Fibroblast of lung (primary cell): Measurements from ENCODE around the gene TAS2R19. TPM values are rescaled to one million over a fixed set of nuclear protein-coding genes. Genes with fewer than 3 reads are reported as not detected.
"Not testable (repeated sequence)": the region's sequence is repeated elsewhere in the genome, so short reads cannot be mapped to it uniquely, and the experiment has no call there.

ENCODE experiments used
- DNase-seq, 2 donors: peaks; one replicate each; pipeline versions ENCODE4 v3.0.0 to v3.0.0-alpha.2; 2010; ENCODE audit warnings: low read depth in 2 of 2
- H2AFZ ChIP-seq: 2 replicates; pipeline ENCODE4 v1.5.1; 2012; ENCODE audit warnings: low read length, control low read depth, inconsistent platforms
- H3K27ac ChIP-seq: 2 replicates; pipeline ENCODE4 v1.5.1; 2011; ENCODE audit warnings: low read length, control low read depth; ENCODE audit not compliant: insufficient read depth
- H3K27me3 ChIP-seq: 2 replicates; pipeline ENCODE4 v1.5.1; 2011; ENCODE audit warnings: mild to moderate bottlenecking, low read length; ENCODE audit not compliant: control insufficient read depth, insufficient read depth
- H3K36me3 ChIP-seq: 2 replicates; pipeline ENCODE4 v1.5.1; 2011; ENCODE audit warnings: low read length; ENCODE audit not compliant: control insufficient read depth, insufficient read depth
- H3K4me1 ChIP-seq: 2 replicates; pipeline ENCODE4 v1.5.1; 2011; ENCODE audit warnings: low read length; ENCODE audit not compliant: control insufficient read depth, insufficient read depth; ENCODE audit errors: extremely low read depth
- H3K4me2 ChIP-seq: 2 replicates; pipeline ENCODE4 v1.5.1; 2011; ENCODE audit warnings: low read length, control low read depth; ENCODE audit not compliant: insufficient read depth; ENCODE audit errors: extremely low read depth
- H3K4me3 ChIP-seq, 4 experiments: fragments of 200-600 bp in 1 of 4; sonication (generic) in 1 of 4; replicated peaks in 1 of 4; 2 replicates each; pipeline ENCODE4 v1.5.1; 2011 to 2016; ENCODE audit warnings: low read length in 4 of 4, low read depth in 3 of 4, mild to moderate bottlenecking in 3 of 4, control low read depth in 2 of 4, inconsistent platforms in 1 of 4, mixed read lengths in 1 of 4; ENCODE audit not compliant: insufficient read depth in 1 of 4; ENCODE audit errors: control extremely low read depth in 1 of 4
- H3K79me2 ChIP-seq: 2 replicates; pipeline ENCODE4 v1.5.1; 2012; ENCODE audit warnings: mild to moderate bottlenecking, low read length, inconsistent platforms; ENCODE audit not compliant: control insufficient read depth, insufficient read depth
- H3K9ac ChIP-seq: 2 replicates; pipeline ENCODE4 v1.5.1; 2011; ENCODE audit warnings: mild to moderate bottlenecking, low read length, control low read depth; ENCODE audit not compliant: insufficient read depth
- H3K9me3 ChIP-seq: 2 replicates; pipeline ENCODE4 v1.5.1; 2012; ENCODE audit warnings: low read depth, low read length; ENCODE audit not compliant: control insufficient read depth, insufficient read depth
- H4K20me1 ChIP-seq: 2 replicates; pipeline ENCODE4 v1.5.1; 2011; ENCODE audit warnings: low read length; ENCODE audit not compliant: control insufficient read depth, insufficient read depth; ENCODE audit errors: extremely low read depth
- EZH2 ChIP-seq: IDR thresholded peaks from 2 replicates; pipeline ENCODE4 v1.5.1; 2012; ENCODE audit warnings: low read length, control low read depth, mild to moderate bottlenecking; ENCODE audit errors: missing control alignments
- polyA plus RNA-seq, 2 donors: library from polyadenylated mRNA; depleted of rRNA in 1 of 2; stranded (reverse) in 1 of 2; unstranded in 1 of 2; fragments of >200 nt; gene quantifications; 2 replicates each; pipeline ENCODE4 v1.2.1, GENCODE V29; 2011 to 2012; ENCODE audit warnings: missing spikeins in 1 of 2
- total RNA-seq: library from RNA; depleted of rRNA; stranded (reverse); fragments of >200 nt; gene quantifications from 2 replicates; pipeline ENCODE4 v1.2.1, GENCODE V29; 2014
- TF ChIP-seq, protein P1 (sequence below), 2 donors: IDR thresholded peaks in 1 of 2; conservative IDR thresholded peaks in 1 of 2; 1 replicate in 1 of 2; 2 replicates in 1 of 2; pipeline ENCODE4 v1.5.1; 2011 to 2012; ENCODE audit warnings: low read length in 2 of 2, control low read depth in 1 of 2, inconsistent platforms in 1 of 2, low read depth in 1 of 2, mild to moderate bottlenecking in 1 of 2

The TAS2R19 gene
- total and polyA plus RNA-seq, 2 donors (not counting 1 experiment from before 2014, with no cell fraction given), result 0.49 to 5.3 TPM

- H3K4me1 ChIP-seq, result no peaks in the 10 kb centered on the region
- H3K9me3 ChIP-seq, result no peaks in the 10 kb centered on the region
- H3K27me3 ChIP-seq, result no peaks in the 10 kb centered on the region
- H4K20me1 ChIP-seq, result no peaks in the 10 kb centered on the region
- no peaks in the 10 kb centered on the region for H3K79me2 ChIP-seq
- H3K27ac ChIP-seq, result no peak overlapping the region
- H3K9ac ChIP-seq, result no peak overlapping the region
- no peak overlapping the region for H2AFZ ChIP-seq
- no peak overlapping the region for H3K4me3 ChIP-seq
- H3K36me3 ChIP-seq, result no peaks in the 10 kb centered on the region
- H3K4me2 ChIP-seq, result no peak overlapping the region
- TF ChIP-seq, protein P1, sequence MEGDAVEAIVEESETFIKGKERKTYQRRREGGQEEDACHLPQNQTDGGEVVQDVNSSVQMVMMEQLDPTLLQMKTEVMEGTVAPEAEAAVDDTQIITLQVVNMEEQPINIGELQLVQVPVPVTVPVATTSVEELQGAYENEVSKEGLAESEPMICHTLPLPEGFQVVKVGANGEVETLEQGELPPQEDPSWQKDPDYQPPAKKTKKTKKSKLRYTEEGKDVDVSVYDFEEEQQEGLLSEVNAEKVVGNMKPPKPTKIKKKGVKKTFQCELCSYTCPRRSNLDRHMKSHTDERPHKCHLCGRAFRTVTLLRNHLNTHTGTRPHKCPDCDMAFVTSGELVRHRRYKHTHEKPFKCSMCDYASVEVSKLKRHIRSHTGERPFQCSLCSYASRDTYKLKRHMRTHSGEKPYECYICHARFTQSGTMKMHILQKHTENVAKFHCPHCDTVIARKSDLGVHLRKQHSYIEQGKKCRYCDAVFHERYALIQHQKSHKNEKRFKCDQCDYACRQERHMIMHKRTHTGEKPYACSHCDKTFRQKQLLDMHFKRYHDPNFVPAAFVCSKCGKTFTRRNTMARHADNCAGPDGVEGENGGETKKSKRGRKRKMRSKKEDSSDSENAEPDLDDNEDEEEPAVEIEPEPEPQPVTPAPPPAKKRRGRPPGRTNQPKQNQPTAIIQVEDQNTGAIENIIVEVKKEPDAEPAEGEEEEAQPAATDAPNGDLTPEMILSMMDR (conservative IDR thresholded peaks at IDR 0.05 in 1 of 2, IDR thresholded peaks at IDR 0.05 in 1 of 2; ENCODE audit: low read depth in 1 of 2, low read length in 2 of 2), result no peak
- TF ChIP-seq EZH2, result no peak
- DNase-seq, result peak; percentile 4 to 13
These were observed 37.4 kb upstream of the TAS2R19 start for GRCh38 chr12:11059784-11060183.

- H3K79me2 ChIP-seq, result no peaks in the 10 kb centered on the region
- H2AFZ ChIP-seq, result no peak overlapping the region
- DNase-seq, result no peak
- H3K4me1 ChIP-seq, result no peaks in the 10 kb centered on the region
- no peak overlapping the region for H3K4me2 ChIP-seq
- H4K20me1 ChIP-seq, result no peaks in the 10 kb centered on the region
- H3K27ac ChIP-seq, result no peak overlapping the region
- H3K36me3 ChIP-seq, result no peaks in the 10 kb centered on the region
- no peaks in the 10 kb centered on the region for H3K9me3 ChIP-seq
- TF ChIP-seq, protein P1 (conservative IDR thresholded peaks at IDR 0.05 in 1 of 2, IDR thresholded peaks at IDR 0.05 in 1 of 2; ENCODE audit: low read depth in 1 of 2, low read length in 2 of 2), result no peak
- TF ChIP-seq EZH2, result no peak
- H3K4me3 ChIP-seq, result no peak overlapping the region
- H3K9ac ChIP-seq, result no peak overlapping the region
- H3K27me3 ChIP-seq, result no peaks in the 10 kb centered on the region
These were observed 36.6 kb upstream of the TAS2R19 start for GRCh38 chr12:11059041-11059440.

DNA sequence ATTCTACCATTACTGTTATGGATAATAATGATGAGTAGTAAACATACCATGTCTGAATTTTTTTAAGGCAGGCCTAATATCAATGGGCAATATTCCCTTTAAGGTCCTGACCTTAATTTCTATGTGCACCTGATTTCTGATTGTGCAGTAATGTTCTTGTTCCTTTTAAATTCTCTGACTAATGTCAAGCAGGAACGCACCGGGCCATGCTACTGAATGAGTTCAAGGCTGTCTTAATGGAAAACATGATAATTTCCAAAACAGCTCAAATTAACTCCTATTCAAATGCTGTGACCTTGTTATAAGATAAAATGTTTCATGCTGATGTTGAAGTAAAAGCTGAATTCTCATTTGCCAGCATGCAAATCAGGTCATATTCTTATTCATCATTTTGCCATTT, 32.9 kb upstream of the TAS2R19 start:
- Histone ChIP-seq H3K4me1 (no peaks in the 10 kb centered on the region), H3K9ac (no peak overlapping the region), H3K4me3 (no peak overlapping the region), H2AFZ (no peak overlapping the region), H3K36me3 (no peaks in the 10 kb centered on the region), H3K9me3 (no peaks in the 10 kb centered on the region), H3K79me2 (no peaks in the 10 kb centered on the region), H3K27ac (no peak overlapping the region), H3K27me3 (no peaks in the 10 kb centered on the region), H4K20me1 (no peaks in the 10 kb centered on the region), H3K4me2 (no peak overlapping the region)
- no peak for TF ChIP-seq EZH2
- TF ChIP-seq, protein P1 (conservative IDR thresholded peaks at IDR 0.05 in 1 of 2, IDR thresholded peaks at IDR 0.05 in 1 of 2; ENCODE audit: low read depth in 1 of 2, low read length in 2 of 2), result no peak
- DNase-seq, result no peak

DNA sequence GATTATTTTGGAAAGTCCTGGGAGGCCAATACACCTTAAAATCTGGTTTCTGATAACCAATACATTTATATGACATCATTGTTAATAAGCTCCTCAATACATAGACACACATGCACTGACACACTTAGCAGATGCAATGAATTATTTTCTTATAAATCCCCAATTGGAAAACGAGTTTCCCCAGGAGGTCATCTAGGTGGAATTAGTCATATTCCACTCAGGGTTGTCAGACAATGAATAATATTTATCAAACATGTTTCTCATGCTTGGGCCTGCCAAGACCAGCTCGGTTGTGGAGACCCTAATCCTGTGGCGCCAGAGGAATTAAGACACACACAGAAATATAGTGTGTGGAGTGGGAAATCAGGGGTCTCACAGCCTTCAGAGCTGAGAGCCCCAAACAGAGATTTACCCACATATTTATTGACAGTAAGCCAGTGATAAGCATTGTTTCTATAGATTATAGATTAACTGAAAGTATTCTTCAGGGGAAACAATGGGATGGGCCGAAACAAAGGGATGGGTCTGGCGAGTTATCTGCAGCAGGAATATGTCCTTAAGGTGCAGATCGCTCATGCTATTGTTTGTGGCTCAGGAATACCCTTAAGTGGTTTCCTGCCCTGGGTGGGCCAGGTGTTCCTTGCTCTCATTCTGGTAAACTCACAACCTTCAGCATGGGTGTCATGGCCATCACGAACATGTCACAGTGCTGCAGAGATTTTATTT, 27.5 kb upstream of the TAS2R19 start:
- H2AFZ ChIP-seq, H3K36me3 ChIP-seq, H3K4me3 ChIP-seq, H3K9me3 ChIP-seq, H3K27me3 ChIP-seq, H3K9ac ChIP-seq, DNase-seq, H3K27ac ChIP-seq, H3K4me1 ChIP-seq, H3K4me2 ChIP-seq, H4K20me1 ChIP-seq, H3K79me2 ChIP-seq: not testable (repeated sequence)

DNA sequence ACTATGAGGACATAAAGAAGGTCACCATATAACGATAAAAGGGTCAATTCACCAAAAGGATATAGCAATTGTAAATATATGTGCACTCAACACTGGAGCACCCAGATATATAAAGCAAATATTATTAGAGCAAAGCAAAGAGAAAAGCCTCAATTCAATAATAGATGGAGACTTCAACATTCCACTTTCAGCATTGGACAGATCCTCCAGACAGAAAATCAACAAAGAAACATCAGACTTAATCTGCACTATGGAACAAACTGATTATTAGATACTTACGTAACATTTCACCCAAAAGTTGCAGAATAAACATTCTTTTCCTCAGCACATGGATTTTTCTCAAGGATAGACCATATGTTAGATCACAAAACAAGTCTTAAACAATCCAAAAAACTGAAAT, 18.9 kb upstream of the TAS2R19 start:
- not testable (repeated sequence) for H3K36me3 ChIP-seq, H3K9me3 ChIP-seq, H3K4me2 ChIP-seq, H3K9ac ChIP-seq, H2AFZ ChIP-seq, H3K27ac ChIP-seq, H3K27me3 ChIP-seq, H3K79me2 ChIP-seq, H4K20me1 ChIP-seq, H3K4me1 ChIP-seq, H3K4me3 ChIP-seq
- DNase-seq, result peak in 1 of 2 donors; percentile 3
